HG03066 (cell line): ENCODE measurements around the gene FKBP8.
"Not testable (repeated sequence)": the region's sequence is repeated elsewhere in the genome, so short reads cannot be mapped to it uniquely, and the experiment has no call there.

ENCODE experiments used
- ATAC-seq: cut with Tn5 transposase; IDR thresholded peaks from one replicate; pipeline ENCODE4 v1.9.1; 2021; ENCODE audit warnings: low read depth; ENCODE audit not compliant: unreplicated experiment

Gene FKBP8

GRCh38 chr19:18542941-18543813 lies at the start of gene FKBP8:
TSS of gene FKBP8 (minus strand) at chr19:18543573. CDS start at chr19:18541970, 1,603 bp downstream.
- peak; percentile 78 for ATAC-seq

DNA sequence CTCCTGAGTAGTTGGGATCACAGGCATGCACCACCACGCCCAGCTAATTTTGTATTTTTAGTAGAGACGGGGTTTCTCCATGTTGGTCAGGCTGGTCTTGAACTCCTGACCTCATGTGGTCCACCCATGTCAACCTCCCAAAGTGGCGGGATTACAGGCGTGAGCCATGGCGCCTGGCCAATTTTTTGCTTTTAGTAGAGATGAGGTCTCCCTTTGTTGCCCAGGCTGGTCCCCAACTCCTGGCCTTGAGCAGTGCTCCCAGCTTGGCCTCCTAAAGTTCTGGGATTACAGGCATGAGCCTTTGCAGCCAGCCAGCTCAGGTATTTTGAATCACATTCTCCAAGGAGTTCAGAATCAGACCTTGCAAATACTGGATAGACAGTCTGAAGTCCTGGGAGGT lies 49.4 kb upstream of the FKBP8 start:
- ATAC-seq: not testable (repeated sequence)

DNA sequence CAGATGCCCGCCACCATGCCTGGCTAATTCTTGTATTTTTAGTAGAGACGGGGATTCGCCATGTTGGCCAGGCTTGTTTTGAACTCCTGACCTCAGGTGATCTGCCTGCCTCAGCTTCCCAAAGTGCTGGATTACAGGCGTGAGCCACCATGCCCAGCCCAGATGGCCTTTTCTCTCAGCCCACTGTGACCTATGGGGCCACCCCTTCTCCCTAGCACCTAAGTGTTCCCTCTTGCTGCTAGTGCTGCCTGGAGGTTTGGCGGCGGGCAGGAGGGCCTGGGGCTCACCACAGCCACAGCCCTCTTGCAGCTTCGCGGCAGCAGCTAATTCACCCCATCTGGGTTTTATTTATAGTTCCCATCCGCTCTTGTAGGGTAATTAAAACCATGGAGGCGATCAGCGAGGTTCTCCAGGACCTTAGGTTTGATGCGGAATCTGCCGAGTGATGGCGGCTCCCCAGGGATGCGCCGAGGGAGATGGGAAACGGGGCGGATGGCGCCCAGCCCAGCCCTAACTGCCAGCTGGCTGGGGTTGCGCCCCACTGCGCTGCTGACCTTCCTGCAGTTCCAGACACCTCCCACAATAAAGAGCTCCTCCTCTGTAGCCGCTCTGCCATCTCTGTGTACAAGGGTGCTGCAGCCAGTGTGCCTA lies 48.5 kb upstream of the FKBP8 start:
- ATAC-seq: no peak

DNA sequence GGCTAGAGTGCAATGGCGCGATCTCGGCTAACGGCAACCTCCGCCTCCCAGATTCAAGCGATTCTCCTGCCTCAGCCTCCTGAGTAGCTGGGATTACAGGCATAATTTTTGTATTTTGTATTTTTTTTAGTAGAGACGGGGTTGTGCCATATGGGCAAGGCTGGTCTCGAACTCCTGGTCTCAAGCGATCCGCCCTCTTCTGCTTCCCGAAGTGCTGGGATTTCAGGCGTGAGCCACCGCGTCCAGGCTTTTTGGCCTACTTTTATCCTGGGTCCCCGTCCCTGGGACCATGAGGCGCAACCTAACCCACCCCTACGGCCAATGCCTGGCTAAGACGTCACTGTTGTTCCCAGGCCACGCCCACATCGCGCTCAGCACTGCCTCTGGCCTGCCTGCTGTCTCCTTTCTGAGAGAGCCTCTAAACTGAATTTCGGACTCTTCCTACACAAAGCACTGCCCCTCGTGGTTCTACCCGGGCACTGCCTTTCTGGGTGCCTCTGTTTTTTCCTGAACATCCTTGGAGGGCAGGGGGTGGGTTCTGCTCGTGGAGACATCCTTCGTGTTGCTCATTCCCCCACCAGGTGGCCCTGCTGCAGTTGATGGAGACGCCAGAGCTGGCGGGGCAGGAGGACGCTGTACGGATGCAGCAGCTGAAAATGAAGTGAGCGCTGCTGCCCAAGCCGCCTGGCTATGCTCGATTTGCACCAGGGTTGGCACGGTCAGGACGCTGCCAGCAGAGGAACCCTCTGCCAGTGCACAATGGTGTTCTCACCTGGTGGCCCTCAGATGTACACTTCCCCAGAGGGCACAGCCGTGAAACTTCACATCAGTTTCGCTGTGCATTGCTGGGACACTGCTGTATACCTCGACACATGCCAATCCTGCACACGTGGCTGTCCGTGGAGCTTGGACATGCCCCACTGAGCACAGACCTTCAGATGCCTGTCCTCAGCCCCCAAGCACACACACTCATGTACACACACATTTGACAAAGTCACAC lies 47.2 kb upstream of the FKBP8 start:
- no peak for ATAC-seq

- ATAC-seq: peak; percentile 19
Measured at GRCh38 chr19:18589380-18590272, 46.3 kb upstream of the FKBP8 start.

DNA sequence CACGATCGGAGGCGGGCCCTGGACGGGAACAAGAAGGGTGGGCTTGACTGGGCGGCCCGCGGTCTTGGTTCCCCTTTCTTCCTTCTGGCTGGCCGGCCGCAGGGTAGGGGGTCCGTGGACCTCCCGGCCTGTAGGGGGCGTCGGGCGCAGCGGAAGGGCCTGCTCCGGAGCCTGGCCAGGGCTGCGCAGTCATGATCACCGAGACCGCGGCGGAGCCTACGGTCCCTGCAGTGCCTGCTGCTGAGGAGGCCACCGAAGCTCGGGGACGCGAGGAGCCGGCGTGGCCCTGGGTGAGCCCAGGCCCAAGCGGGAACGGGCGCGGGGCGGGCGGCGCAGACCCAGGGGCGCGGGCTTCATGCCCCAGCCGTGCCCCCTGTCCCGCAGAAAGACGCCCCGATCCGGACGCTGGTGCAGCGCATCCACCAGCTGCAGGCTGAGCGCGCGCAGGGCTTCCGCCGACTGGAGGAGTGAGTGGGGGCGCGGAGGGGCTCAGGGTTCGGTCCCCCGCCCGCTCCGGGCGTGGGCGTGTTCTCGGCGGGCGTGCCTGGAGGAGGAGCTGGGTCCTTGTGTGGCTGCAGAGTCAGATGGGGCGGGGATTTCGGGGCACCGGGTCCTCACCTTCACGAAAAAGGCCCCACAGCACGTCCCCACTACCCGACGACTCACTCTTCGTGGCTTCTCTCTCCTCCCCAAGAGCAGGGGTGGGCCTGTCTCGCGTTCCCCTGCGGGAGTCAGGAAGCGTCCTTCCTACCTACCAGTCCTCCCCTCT lies 45.4 kb upstream of the FKBP8 start, which contains the start of gene REX1BD:
REX1BD (plus strand) TSS at position 188 of the 769 bp plus-strand sequence; CDS start at position 192, 4 bp downstream.
- peak; percentile 67 for ATAC-seq

DNA sequence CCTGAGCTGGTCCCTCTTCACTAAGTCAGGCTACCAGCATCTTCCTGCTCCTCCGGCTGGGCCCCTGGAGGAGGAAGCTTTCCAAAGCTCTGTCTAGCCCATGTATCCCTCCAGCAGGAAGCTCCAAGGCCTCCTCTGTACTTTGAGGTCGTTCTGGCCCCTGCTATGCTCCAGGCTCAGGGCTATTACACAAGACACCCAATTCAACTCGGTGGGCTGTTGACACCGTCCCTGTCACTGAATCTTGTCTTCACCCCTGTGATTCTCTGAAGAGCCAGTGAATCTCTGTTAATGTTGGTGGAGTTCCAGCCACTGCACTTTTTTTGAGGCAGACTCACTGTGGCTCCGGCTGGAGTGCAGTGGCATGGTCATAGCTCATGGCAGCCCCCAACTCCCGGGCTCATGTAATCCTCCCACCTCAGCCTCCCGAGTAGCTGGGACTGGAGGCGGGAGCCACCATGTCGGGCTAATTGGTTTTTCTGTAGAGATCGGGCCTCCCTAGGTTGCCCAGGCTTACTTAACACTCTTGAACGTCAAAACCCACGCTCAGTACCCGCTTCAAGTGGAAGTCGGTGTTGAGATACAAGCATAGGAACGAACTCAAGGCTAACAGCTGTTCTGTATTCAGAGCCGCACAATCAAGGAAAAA lies 44.7 kb upstream of the FKBP8 start:
- ATAC-seq: no peak

GRCh38 chr19:18587561-18587960 lies 44.2 kb upstream of the FKBP8 start:
- ATAC-seq: no peak

GRCh38 chr19:18586306-18586705 lies 42.9 kb upstream of the FKBP8 start:
- no peak for ATAC-seq

GRCh38 chr19:18580311-18580710 lies 36.9 kb upstream of the FKBP8 start:
- ATAC-seq: no peak

DNA sequence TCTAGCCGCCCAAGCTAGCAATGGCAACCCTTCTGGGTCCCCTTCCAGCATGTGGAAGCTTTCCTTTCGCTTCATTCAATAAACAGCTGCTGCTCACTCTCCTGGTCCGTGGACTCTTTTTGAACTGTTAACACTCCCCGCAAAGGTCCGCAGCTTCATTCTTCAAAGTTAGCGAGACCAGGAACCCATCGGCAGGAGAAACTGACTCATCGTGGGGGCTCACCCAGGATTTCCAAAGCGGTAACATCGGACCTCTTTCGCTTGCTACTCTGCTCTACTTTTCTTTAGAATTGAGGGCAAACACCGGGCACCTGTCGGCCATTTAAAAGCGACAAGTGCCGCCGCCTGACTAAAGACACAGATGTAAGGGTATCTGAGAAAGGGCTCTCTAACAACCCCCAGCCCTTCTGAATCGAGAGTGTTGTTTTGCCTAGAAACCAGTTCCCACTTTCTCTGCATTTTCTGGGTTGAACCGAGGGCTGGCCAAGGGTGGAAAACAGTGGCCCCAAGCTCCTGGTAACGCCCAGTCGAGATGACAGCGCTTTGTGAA lies 34.1 kb upstream of the FKBP8 start:
- no peak for ATAC-seq

DNA sequence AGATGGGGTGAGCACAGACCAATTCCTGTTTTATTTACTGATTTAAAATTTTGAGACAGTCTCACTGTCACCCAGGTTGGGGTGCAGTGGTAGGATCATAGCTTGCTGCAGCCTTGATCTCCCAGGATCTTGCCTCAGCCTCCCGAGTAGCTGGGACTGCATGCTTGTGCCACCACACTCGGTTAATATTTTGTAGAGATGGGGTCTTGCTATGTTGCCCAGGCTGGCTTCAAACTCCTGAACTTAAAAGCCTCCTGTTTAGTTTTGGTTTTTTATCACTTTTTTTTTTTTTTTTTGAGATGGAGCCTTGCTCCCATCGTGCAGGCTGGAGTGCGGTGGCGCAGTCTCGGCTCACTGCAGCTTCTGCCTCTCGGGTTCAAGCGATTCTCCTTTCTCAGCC lies 33.0 kb upstream of the FKBP8 start:
- ATAC-seq: no peak

DNA sequence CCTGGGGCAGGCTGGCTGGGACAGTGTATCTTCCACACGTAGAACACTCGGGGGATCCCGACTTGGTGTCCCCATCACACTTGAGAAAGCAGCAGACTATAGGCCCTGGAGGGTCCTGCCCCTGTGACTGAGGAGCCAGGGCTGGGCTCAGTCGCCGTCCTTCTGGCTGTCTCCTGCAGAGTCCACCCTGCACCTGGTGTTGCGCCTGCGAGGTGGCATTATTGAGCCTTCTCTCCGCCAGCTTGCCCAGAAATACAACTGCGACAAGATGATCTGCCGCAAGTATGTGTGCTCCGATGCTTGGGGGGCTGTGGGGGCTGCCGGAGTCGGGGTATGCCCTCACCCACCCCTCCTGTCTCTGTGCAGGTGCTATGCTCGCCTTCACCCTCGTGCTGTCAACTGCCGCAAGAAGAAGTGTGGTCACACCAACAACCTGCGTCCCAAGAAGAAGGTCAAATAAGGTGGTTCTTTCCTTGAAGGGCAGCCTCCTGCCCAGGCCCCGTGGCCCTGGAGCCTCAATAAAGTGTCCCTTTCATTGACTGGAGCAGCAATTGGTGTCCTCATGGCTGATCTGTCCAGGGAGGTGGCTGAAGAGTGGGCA lies 31.4 kb upstream of the FKBP8 start:
- ATAC-seq: no peak

GRCh38 chr19:18571564-18572344 lies 28.4 kb upstream of the FKBP8 start, which contains the start of gene UBA52:
TSS of gene UBA52 (plus strand) at chr19:18571857. CDS start at chr19:18573301, 1,444 bp downstream.
- ATAC-seq: peak; percentile 86

- no peak for ATAC-seq
Measured at GRCh38 chr19:18568367-18568766, 25.0 kb upstream of the FKBP8 start.

- no peak for ATAC-seq
Measured at GRCh38 chr19:18566953-18567352, 23.6 kb upstream of the FKBP8 start.

DNA sequence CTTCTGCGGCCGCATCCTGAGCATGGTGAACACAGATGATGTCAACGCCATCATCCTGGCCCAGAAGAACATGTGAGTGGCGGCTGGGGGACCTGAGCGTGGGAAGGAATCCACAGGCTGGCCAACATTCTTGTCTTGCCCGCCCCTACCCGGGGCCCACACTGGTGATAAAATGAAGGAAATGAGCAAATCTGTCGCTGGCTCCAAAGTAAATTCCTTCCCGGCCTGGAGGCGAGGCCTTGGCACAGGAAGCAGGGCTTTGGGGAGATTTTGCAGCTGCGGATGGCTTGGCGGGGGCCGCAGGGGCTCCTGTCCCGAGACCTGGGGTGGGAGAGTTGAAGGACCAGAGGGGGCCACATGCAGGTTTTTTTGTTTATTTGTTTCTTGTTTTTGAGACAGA lies 18.7 kb upstream of the FKBP8 start:
- no peak for ATAC-seq
